Left ventricle myocardium superior (tissue), 1 donor: ENCODE results near the gene FAM168A. TPM values are rescaled to one million over a fixed set of nuclear protein-coding genes. Genes with fewer than 3 reads are reported as not detected.

Experiments used
- ATAC-seq: fragments of 200-7000 bp; cut with Tn5 transposase; one replicate; pipeline ENCODE4 v1.9.1; 2020; ENCODE audit warnings: mild to moderate bottlenecking, moderate library complexity
- DNase-seq: peaks from one replicate; pipeline ENCODE4 v3.0.0-alpha.2; 2020
- intact Hi-C: fragments of 100-400 bp; cut with micrococcal nuclease; formaldehyde crosslinking; loops from one replicate; pipeline ENCODE4 v1.11.0; 2022
- total RNA-seq: library from RNA; stranded (reverse); fragmentation: NEBNext Ultra II Directional; extraction: Animal tissue kit (Norgen Biotek cat#: 25700); gene quantifications from one replicate; pipeline ENCODE4 v1.2.1, GENCODE V29; 2021
- donor health status: DM: no; HTN: yes; CAD: no; lungs with severe emphysema.

Gene FAM168A
- total RNA-seq, 1 donor from 2014 or later, result 30.6 TPM

DNA sequence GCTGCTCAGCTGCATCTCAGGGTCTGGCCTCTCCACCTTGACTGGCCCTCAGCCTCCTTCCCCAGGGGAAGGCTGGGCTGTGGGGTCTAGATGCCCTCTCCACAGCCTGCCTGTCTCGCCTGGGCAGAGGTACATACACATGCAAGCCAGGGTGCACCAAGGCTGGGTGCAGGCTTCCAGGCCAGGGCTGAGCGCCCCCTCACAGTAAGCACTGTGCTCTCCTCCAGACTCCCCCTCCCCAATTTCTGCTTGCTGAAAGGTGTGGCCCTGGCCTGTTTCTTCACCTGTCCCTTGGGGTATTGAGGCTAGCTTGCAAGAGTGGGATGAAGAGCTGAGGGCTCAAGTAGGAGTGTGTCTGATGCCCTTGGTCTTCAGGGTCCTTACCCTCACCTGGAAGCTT is 199.2 kb downstream of the FAM168A start:
- ATAC-seq (no peak), DNase-seq (no peak)
- intact Hi-C loops, result no loop called here

- ATAC-seq (no peak), DNase-seq (no peak)
- intact Hi-C loops, result no loop called here
These were observed 199.8 kb downstream of the FAM168A start for GRCh38 chr11:73398132-73398526.

GRCh38 chr11:73397468-73398131 is 200.3 kb downstream of the FAM168A start:
- no peak for ATAC-seq
- no peak for DNase-seq
- intact Hi-C loops, result no loop called here

DNA sequence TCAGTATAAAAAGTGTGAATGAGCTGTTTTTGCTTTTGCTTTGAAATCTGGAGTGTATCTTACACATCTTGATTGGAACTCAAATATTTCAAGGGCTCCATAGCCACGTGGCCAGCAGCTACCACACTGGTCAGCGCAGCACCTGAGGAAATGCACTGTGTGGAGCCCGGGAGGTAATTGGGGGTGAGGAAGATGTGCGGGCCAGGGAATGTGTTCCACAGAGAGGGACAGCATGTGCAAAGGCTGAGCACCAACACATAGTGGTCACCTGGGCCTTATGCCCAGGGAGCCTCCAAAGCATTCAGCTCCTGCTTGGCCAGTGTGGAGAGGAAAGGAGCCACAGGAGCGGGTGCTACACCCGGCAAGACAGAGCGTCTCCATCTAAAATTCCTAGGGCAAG is 200.9 kb downstream of the FAM168A start:
- intact Hi-C loops, result no loop called here
- ATAC-seq, result no peak
- no peak for DNase-seq

- ATAC-seq, result no peak
- DNase-seq, result peak; percentile 28
- intact Hi-C loops, result no loop called here
These were observed 201.5 kb downstream of the FAM168A start for GRCh38 chr11:73396251-73396930.

DNA sequence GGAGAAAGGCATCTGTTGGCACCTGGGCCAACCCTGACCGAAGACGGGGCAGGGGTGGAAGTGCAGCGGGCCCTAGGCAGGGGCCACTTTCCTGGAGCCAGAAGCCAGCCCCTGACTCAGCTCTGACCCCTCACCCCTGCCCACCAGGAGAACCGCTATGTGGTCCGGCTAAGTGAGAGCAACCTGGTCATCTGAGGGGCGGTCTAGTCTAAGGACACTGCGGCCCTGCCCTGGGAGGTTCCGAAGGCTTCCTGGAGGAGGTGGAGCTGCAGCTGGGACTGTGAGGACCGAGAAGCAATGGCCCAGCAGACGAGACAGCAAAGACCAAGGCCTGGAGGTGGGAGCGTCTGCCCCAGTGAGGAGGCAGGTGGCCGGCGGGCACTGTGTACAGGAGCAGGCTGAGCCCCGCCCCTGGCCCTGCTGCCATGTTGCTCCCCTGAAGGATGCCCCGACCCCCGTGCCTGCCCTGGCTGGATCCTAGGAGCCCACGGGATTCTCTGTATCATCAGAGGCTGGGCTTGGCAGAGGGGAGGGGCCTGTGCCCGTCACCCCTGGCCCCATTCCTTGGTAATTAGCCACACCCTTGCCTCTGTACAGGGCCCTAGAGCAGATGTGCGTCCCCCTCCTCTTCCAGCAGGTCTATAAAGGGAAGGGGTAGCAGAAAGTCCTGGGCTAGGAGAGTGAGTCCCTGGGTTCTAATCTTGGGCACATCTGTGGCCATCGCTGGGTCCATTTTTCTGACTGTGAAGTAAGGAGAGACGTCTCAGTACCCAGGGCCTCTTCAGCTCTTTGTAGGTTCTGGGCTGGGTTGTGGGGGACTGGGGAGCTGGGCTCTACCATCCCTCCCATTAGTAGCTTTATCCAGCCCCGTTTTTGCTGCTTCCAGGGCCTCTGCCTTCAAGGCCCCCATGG is 202.4 kb downstream of the FAM168A start:
- intact Hi-C loops, result no loop called here
- no peak for ATAC-seq
- DNase-seq, result peak; percentile 25

DNA sequence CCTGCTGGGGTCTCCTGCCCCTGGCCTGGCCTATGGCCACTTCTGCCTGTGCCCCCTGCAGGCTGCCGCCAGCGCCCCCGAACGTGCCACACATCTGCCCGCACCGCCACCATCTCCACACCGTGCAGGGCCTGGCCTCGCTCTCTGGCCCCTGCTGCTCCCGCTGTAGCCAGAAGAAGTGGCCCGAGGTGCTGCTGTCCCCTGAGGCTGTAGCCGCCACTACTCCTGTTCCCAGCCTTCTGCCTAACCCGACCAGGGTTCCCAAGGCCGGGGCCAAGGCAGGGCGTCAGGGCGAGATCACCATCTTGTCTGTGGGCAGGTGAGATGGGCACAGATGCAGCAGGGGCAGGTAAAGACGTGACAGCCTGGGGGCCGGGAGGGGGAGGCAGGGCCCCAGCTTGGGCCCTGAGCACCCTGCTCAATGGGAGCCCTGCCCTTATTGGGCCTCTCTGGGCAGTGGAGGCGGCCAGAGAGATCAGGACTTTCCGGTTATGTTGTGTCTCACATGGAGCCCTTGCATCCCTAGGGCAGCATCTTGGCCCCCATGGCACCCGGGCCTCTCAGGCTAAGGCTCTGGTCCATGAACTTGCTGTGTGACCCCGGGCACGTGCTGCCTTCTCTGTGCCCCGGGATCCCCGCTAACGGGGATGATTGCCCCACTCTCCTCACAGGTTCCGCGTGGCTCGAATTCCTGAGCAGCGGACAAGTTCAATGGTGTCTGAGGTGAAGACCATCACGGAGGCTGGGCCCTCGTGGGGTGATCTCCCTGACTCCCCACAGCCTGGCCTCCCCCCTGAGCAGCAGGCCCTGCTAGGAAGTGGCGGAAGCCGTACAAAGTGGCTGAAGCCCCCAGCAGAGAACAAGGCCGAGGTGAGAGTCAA is 203.3 kb downstream of the FAM168A start:
- ATAC-seq, result no peak
- intact Hi-C loops, result no loop called here

DNA sequence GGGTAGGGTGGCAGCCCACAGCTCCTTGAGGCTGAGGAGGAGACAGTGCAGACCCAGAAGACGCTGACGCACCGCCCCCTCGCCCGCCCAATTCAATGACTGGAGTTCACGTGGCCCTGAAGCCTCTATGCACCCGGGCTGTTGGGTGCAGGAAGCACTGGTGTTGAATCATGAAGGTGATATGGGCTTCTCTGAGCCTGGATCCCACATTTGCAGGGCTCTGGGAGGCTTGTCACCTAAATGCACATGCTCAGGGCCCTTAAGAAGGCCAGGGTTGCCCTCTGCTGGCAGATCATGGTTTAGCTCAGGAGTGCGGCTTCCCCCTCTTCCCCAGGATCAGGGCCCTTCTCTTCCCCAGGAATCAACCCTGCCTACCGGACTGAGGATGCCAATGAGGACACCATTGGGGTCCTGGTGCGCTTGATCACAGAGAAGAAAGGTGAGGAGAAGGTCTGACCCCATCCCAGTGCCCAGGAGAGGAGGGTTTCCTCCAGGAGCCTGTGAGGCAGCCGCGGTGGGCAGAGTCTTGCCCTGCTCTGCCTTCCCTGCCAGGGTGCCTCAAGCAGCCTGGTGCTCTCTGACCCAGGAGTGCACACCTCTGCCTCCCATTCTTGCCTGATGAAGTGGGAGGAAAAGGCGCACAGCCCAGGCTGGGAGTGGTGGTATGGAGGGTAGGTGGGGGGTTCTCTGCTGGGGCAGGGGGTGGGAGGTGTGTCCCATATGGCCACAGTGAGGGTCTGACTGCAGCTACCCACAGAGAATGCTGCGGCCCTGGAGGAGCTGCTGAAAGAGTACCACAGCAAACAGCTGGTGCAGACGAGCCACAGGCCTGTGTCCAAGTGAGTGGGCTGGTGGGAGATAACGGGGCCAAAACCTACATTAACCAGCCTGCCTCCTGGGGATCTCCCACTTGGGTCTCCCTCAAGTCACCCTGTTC is 204.2 kb downstream of the FAM168A start:
- intact Hi-C loops, result no loop called here
- peak; percentile 81 for DNase-seq
- peak; percentile 72 for ATAC-seq

More for the DNA sequence above, 203.3 kb downstream of the FAM168A start:
- peak; percentile 26 for DNase-seq

DNA sequence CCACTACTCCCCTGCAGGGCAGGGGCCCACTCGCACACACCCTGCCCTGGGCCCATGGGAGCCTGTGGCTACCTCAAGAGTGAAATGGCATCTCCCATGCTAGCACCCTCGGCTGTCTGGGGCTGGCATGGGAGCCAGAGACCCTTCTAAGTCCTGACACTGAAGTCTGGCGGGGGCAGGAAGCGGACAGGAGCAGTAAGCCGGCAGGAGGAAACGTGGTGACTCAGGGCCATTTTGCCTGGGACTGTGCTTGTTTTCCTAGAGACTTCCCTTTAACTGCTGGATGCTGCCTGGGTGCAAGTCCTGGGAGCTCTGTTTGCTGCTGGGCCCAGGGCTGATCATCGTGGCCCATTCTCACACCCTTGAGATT is 204.9 kb downstream of the FAM168A start:
- peak; percentile 3 for DNase-seq
- ATAC-seq, result no peak
- intact Hi-C loops, result no loop called here

- ATAC-seq (no peak), DNase-seq (peak; percentile 26)
- intact Hi-C loops, result no loop called here
These were observed 205.6 kb downstream of the FAM168A start for GRCh38 chr11:73392108-73393010.

GRCh38 chr11:73391665-73392064 is 206.2 kb downstream of the FAM168A start:
- ATAC-seq, result no peak
- intact Hi-C loops, result no loop called here
- peak; percentile 18 for DNase-seq

DNA sequence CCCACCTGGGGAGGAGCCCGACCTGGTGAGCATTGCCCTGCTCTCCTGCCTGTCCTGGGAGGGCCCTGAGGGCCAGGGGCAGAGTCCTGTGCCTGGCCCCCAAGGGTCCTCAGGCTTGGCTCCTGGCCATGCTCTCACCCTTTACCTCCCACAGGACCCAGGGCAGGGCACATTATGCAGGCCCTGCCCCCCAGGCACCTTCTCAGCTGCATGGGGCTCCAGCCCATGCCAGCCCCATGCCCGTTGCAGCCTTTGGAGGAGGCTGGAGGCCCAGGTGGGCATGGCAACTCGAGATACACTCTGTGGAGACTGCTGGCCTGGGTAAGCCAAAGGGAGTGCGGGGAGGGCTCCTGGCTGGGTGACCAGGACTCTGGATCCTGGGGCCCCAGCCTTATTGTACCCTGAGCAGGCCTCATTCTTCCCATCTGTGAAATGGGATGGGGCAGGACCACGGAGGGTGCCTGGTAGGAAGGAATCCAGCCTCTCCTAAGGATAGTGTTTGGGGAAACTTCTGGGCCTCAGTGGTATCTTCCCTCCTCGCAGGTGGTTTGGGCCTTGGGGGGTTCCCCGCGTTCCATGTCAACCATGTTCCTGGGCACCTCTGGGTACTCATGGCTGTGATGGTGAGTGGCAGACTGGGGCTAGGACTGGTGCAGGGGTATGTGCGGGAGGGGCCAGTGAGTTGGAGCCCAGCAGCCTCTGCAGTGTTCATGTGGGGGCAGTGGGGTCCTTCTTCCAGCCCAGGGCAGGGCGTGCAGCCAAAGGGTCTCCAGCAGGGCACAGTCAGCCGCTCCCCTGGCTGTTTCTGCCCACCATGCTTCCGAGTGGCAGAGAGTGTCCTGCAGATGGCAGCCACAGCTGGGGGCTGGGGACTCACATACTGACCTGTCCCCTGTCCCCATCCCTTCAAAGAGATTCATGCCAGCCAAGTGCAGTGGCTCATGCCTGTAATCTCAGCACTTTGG is 207.0 kb downstream of the FAM168A start:
- intact Hi-C loops, result no loop called here
- peak; percentile 19 for DNase-seq
- no peak for ATAC-seq

- peak; percentile 7 for DNase-seq
These were observed 208.0 kb downstream of the FAM168A start for GRCh38 chr11:73389916-73390315.

GRCh38 chr11:73389134-73389525 is 208.8 kb downstream of the FAM168A start:
- DNase-seq (peak; percentile 24), ATAC-seq (no peak)
- intact Hi-C loops, result no loop called here

More at GRCh38 chr11:73389916-73390315, 208.0 kb downstream of the FAM168A start:
- no peak for ATAC-seq
- intact Hi-C loops, result no loop called here

GRCh38 chr11:73388265-73389133 is 209.4 kb downstream of the FAM168A start:
- ATAC-seq (peak; percentile 61), DNase-seq (peak; percentile 82)
- intact Hi-C loops, result no loop called here
